ENCODE results near the gene WNT6. TPM values are rescaled to one million over a fixed set of nuclear protein-coding genes. Genes with fewer than 3 reads are reported as not detected.

Gene WNT6
- total and polyA plus RNA-seq, 10 of the 15 experiments (the other 5 are each of a cell fraction or from before 2014, with no cell fraction given) = 0.11 to 0.44 (median 0.22) TPM; not detected in 5

DNA sequence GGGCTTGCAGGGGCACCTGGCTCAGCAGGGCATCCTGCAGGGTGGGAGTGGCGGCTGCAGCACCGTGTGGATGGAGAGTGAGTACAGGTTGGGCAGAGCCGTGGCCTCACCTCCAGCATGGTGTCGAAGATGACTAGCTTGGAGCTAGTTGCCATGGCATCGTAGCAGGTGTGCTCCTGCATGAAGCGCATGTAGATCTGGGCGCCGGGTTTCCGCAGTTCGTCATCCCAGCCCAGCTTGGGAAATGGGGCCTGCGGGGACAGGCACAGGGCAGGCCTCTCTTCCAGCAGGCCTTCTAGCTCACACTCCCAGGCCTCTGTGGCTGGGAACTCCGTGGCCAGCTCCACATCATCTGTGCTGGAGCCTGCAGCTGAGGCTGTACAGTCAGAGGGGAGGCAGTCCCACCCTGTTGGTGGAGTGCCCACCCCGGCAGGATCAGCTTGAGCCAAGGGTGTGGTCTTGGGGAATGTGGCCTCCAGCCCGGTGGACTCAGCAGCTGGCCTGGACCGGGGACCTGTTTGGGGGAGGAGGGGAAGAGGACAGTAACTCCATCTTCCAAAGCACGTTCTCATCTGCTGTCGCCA lies 29.6 kb upstream of the WNT6 start:
- ChIA-PET SMC1A (ENCODE audit: uncharacterized antibody, unreplicated experiment) (no interaction called here), CTCF (interaction anchor here (0.6 kb wide), 1 partner anchor 309 kb away, joined by 3 read pairs; no protein-coding TSS in a partner anchor), POLR2A (no interaction called here), RAD21 (ENCODE audit: unreplicated experiment) (no interaction called here)
- no peaks in the 10 kb centered on the region; a peak in 2 of 4 replicates for H3K27me3 ChIP-seq (replicated peaks in 1 of 2; ENCODE audit: control insufficient read depth in 2 of 2, insufficient read depth in 2 of 2, low read length in 1 of 2)
- no peak for DNase-seq (ENCODE audit: low read depth, low spot score)
- H3K9ac ChIP-seq (ENCODE audit: control insufficient read depth, insufficient read depth, low read length) = no peak overlapping the region
- 59% methylated on average over 17 of the region's 17 CpGs for WGBS (ENCODE audit: insufficient coverage, insufficient replicate concordance, low lambda C conversion rate, missing lambda C conversion rate)
- in situ Hi-C loops (cut with MboI) = no loop called here
- H3K36me3 ChIP-seq (ENCODE audit: control insufficient read depth in 2 of 2, insufficient read depth in 2 of 2, low read length in 1 of 2) = no peaks in the 10 kb centered on the region
- intact Hi-C loops (cut with micrococcal nuclease; ENCODE audit: unreplicated experiment) = no loop called here
- H2AFZ ChIP-seq (ENCODE audit: control insufficient read depth, low read depth, low read length) = no peak overlapping the region
- no peaks in the 10 kb centered on the region for H3K9me3 ChIP-seq (replicated peaks; ENCODE audit: control insufficient read depth, insufficient read depth, low read length)
- BruUV-seq (replicated peaks) = no TSS peak
- ATAC-seq = no peak
- H4K20me1 ChIP-seq (ENCODE audit: control insufficient read depth, insufficient read depth) = no peaks in the 10 kb centered on the region
- no peaks in the 10 kb centered on the region for H3K4me1 ChIP-seq (ENCODE audit: control insufficient read depth, insufficient read depth, low read length)
- no peaks in the 10 kb centered on the region for H3K79me2 ChIP-seq (ENCODE audit: control insufficient read depth, insufficient read depth, low read length)
- H3K4me2 ChIP-seq (ENCODE audit: control insufficient read depth, insufficient read depth) = no peak overlapping the region
- no peak overlapping the region for H3K4me3 ChIP-seq
- no peak for FAIRE-seq
- no peak overlapping the region for H3K27ac ChIP-seq (ENCODE audit: control insufficient read depth, insufficient read depth)
- TF ChIP-seq EED (IDR thresholded peaks at IDR 0.05; ENCODE audit: low read depth) = no peak
- TF ChIP-seq, protein P1, sequence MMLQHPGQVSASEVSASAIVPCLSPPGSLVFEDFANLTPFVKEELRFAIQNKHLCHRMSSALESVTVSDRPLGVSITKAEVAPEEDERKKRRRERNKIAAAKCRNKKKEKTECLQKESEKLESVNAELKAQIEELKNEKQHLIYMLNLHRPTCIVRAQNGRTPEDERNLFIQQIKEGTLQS (IDR thresholded peaks at IDR 0.05; ENCODE audit: borderline replicate concordance, extremely low read depth, low read depth, low read length) = no peak
- TF ChIP-seq, protein P2, sequence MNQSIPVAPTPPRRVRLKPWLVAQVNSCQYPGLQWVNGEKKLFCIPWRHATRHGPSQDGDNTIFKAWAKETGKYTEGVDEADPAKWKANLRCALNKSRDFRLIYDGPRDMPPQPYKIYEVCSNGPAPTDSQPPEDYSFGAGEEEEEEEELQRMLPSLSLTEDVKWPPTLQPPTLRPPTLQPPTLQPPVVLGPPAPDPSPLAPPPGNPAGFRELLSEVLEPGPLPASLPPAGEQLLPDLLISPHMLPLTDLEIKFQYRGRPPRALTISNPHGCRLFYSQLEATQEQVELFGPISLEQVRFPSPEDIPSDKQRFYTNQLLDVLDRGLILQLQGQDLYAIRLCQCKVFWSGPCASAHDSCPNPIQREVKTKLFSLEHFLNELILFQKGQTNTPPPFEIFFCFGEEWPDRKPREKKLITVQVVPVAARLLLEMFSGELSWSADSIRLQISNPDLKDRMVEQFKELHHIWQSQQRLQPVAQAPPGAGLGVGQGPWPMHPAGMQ (IDR thresholded peaks at IDR 0.05; ENCODE audit: borderline replicate concordance) = no peak
- no peak for TF ChIP-seq IKZF1 (conservative IDR thresholded peaks at IDR 0.05)
- TF ChIP-seq NRF1 (conservative IDR thresholded peaks at IDR 0.05; ENCODE audit: low read depth, low read length) = no peak
- TF ChIP-seq, protein P3, sequence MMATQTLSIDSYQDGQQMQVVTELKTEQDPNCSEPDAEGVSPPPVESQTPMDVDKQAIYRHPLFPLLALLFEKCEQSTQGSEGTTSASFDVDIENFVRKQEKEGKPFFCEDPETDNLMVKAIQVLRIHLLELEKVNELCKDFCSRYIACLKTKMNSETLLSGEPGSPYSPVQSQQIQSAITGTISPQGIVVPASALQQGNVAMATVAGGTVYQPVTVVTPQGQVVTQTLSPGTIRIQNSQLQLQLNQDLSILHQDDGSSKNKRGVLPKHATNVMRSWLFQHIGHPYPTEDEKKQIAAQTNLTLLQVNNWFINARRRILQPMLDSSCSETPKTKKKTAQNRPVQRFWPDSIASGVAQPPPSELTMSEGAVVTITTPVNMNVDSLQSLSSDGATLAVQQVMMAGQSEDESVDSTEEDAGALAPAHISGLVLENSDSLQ (IDR thresholded peaks at IDR 0.05) = no peak
- TF ChIP-seq ASH2L (IDR thresholded peaks at IDR 0.05; ENCODE audit: borderline replicate concordance, low read depth) = no peak
- TF ChIP-seq, protein P4, sequence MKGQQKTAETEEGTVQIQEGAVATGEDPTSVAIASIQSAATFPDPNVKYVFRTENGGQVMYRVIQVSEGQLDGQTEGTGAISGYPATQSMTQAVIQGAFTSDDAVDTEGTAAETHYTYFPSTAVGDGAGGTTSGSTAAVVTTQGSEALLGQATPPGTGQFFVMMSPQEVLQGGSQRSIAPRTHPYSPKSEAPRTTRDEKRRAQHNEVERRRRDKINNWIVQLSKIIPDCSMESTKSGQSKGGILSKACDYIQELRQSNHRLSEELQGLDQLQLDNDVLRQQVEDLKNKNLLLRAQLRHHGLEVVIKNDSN (IDR thresholded peaks at IDR 0.05; ENCODE audit: borderline replicate concordance, extremely low read length, insufficient read depth, low read depth, low read length) = no peak
- TF ChIP-seq EGR1 (IDR thresholded peaks at IDR 0.05; ENCODE audit: borderline replicate concordance in 1 of 2, low read depth in 2 of 2, low read length in 2 of 2) = no peak
- TF ChIP-seq, protein P5, sequence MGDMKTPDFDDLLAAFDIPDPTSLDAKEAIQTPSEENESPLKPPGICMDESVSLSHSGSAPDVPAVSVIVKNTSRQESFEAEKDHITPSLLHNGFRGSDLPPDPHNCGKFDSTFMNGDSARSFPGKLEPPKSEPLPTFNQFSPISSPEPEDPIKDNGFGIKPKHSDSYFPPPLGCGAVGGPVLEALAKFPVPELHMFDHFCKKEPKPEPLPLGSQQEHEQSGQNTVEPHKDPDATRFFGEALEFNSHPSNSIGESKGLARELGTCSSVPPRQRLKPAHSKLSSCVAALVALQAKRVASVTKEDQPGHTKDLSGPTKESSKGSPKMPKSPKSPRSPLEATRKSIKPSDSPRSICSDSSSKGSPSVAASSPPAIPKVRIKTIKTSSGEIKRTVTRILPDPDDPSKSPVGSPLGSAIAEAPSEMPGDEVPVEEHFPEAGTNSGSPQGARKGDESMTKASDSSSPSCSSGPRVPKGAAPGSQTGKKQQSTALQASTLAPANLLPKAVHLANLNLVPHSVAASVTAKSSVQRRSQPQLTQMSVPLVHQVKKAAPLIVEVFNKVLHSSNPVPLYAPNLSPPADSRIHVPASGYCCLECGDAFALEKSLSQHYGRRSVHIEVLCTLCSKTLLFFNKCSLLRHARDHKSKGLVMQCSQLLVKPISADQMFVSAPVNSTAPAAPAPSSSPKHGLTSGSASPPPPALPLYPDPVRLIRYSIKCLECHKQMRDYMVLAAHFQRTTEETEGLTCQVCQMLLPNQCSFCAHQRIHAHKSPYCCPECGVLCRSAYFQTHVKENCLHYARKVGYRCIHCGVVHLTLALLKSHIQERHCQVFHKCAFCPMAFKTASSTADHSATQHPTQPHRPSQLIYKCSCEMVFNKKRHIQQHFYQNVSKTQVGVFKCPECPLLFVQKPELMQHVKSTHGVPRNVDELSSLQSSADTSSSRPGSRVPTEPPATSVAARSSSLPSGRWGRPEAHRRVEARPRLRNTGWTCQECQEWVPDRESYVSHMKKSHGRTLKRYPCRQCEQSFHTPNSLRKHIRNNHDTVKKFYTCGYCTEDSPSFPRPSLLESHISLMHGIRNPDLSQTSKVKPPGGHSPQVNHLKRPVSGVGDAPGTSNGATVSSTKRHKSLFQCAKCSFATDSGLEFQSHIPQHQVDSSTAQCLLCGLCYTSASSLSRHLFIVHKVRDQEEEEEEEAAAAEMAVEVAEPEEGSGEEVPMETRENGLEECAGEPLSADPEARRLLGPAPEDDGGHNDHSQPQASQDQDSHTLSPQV (IDR thresholded peaks at IDR 0.05) = no peak
- TF ChIP-seq, protein P6, sequence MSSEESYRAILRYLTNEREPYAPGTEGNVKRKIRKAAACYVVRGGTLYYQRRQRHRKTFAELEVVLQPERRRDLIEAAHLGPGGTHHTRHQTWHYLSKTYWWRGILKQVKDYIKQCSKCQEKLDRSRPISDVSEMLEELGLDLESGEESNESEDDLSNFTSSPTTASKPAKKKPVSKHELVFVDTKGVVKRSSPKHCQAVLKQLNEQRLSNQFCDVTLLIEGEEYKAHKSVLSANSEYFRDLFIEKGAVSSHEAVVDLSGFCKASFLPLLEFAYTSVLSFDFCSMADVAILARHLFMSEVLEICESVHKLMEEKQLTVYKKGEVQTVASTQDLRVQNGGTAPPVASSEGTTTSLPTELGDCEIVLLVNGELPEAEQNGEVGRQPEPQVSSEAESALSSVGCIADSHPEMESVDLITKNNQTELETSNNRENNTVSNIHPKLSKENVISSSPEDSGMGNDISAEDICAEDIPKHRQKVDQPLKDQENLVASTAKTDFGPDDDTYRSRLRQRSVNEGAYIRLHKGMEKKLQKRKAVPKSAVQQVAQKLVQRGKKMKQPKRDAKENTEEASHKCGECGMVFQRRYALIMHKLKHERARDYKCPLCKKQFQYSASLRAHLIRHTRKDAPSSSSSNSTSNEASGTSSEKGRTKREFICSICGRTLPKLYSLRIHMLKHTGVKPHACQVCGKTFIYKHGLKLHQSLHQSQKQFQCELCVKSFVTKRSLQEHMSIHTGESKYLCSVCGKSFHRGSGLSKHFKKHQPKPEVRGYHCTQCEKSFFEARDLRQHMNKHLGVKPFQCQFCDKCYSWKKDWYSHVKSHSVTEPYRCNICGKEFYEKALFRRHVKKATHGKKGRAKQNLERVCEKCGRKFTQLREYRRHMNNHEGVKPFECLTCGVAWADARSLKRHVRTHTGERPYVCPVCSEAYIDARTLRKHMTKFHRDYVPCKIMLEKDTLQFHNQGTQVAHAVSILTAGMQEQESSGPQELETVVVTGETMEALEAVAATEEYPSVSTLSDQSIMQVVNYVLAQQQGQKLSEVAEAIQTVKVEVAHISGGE (CRISPR knock-in tag; IDR thresholded peaks at IDR 0.05) = no peak
